AG10803 (cell line): ENCODE results near the gene DNAJA1.

ENCODE experiments used
- DNase-seq: peaks from one replicate; pipeline ENCODE4 v3.0.0; 2010; ENCODE audit warnings: low read depth
- H3K4me3 ChIP-seq: 2 replicates; pipeline ENCODE4 v1.5.1; 2011; ENCODE audit warnings: mild to moderate bottlenecking, low read length, control low read depth
- TF ChIP-seq, protein P1 (sequence below): conservative IDR thresholded peaks from 2 replicates; pipeline ENCODE4 v1.5.1; 2011; ENCODE audit warnings: mild to moderate bottlenecking, low read length, control low read depth, inconsistent platforms

The DNAJA1 gene

DNA sequence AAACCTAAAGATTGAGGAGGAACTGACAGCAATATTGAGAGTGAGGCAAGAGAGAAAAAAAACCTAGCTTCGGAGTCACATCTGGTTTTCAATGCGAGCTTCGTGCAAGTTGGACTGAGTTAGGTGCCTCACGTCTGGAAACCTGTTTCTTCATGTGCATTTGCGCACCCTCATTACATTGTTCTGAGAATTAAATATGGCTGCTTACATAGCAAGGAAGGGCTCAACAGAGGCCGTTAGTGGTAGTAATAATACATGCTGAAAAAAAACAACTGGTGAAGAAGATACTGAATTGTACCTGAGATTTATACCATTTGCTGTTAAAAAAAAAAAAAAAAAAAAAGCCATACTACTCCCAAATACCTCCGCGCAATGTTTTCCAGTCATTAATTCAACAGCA, 18.6 kb downstream of the DNAJA1 start:
- peak overlapping the region; percentile 71 for H3K4me3 ChIP-seq
- no peak for DNase-seq
- TF ChIP-seq, protein P1, sequence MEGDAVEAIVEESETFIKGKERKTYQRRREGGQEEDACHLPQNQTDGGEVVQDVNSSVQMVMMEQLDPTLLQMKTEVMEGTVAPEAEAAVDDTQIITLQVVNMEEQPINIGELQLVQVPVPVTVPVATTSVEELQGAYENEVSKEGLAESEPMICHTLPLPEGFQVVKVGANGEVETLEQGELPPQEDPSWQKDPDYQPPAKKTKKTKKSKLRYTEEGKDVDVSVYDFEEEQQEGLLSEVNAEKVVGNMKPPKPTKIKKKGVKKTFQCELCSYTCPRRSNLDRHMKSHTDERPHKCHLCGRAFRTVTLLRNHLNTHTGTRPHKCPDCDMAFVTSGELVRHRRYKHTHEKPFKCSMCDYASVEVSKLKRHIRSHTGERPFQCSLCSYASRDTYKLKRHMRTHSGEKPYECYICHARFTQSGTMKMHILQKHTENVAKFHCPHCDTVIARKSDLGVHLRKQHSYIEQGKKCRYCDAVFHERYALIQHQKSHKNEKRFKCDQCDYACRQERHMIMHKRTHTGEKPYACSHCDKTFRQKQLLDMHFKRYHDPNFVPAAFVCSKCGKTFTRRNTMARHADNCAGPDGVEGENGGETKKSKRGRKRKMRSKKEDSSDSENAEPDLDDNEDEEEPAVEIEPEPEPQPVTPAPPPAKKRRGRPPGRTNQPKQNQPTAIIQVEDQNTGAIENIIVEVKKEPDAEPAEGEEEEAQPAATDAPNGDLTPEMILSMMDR: no peak

DNA sequence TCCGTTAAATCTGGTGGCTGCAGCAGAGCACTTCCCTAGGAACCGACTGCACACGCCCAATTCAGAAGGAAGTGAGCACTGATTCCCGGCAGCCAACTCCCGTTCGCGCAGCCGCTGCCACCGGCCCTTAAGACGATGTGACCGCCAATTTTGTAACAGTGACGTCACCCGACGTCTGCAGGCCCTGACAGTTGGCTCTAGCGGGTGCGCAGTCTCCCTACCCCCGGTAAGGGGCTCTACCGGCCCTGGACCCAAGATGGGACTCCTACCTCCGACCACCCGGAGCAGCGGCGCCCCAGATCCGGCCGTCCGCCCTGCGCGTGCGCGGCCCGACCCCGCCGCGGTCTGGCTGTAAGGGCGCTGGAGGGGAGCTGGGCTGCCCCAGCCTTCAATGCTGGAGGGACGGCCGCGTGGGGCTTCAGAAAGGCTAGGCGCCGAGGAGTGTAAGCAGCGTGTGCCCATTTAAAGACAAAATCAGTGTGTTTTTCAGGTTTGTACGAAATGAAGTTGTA, 19.1 kb downstream of the DNAJA1 start:
- peak; percentile 88 for DNase-seq
- TF ChIP-seq, protein P1: no peak
- peak overlapping the region; percentile 71 for H3K4me3 ChIP-seq

DNA sequence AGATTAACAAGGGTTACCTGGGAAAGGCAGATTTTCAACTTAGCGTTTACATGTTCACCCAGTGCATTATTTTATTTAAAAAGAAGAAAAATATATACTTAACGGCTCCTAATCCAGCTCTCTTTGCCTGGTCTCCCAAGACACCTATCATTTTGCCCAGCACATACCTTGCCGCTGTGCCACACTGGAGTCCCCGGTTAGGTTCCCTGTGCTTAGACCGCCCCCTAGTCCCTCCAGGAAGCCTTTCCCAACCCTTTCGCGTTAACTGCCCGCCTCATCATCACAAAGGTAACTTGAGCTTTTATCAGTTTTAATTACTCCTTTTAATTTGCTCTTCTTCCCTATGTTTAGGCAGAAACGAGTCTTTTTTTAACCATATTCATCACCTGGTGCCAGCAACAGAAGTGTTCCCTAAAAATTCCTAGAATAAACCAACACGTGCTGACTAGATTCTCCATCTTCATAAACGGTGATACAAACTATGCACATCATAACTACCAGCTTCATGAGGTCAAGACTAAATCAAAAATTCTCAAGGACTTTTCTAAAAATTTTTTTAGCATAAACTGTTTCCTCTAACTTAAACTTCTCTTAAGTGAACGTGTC, 19.7 kb downstream of the DNAJA1 start:
- peak overlapping the region; percentile 71 for H3K4me3 ChIP-seq
- TF ChIP-seq, protein P1: no peak; the same call in 1 of the 2 replicates
- DNase-seq: peak; percentile 3

DNA sequence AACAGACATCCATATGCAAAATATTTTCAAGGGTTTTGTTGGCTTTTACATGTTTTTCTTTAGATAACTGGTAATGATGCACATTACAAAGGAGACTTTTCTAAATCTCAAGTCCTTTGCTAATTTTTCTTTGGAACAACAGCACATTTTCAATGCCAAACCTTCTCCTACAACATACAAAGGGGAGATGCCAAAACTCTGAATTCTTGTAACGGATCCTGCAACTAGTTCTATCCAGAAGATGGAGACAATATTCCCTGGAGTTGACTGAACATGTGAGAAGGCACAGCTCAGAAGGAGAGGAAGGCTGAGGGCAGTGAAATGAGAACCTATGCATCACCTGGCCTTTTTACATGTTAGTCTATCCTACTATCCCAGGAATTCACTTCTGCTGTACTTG, 21.0 kb downstream of the DNAJA1 start:
- TF ChIP-seq, protein P1: no peak
- no peak for DNase-seq

DNA sequence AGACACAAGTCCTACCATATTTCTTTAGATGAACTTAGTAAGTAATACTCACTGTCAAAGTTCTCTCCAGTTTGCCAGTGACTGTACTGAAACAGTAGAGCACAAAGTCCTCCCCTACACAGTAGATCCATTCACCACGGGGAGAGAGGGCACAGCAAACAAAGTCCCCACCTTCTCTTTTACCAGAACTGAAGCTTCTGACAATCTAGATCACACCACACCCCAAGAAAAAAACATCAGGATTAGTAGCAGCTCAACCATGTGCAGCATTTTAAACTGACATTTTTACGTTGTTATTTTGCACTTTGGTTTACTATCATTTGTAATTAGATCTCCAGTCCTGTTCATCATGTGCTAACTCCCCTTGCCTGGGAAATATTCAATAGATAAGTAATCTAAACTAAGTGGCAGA, 23.0 kb downstream of the DNAJA1 start:
- DNase-seq: no peak

More for the DNA sequence above, 21.0 kb downstream of the DNAJA1 start:
- H3K4me3 ChIP-seq: no peak overlapping the region

DNA sequence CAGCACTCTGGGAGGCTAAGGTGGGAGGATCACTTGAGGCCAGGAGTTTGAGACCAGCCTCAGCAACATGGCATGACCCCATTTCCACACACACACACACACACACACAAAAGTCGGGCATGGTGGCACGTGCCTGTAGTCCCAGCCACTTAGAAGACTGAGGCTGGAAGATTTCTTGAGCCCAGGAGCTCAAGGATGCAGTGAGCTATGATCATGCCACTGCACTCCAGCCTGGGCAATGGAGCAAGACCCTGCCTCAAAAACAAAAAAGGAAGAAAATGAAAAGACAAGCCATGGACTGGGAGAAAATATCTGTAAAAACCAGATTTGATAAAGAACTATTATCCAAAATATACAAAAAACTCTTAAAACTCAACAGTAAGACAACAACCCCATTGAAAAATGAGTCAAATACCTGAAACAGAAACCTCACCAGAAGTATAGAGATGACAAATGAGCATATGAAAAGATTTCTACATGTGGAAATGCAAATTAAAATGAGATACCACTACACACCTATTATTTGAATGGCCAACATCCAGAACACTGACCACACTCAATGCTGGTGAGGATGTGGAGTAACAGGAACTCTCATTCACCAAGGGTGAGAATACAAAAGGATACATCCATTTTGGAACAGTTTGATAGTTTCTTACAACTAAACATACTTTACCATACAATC, 24.7 kb downstream of the DNAJA1 start:
- TF ChIP-seq, protein P1: no peak
- no peak overlapping the region for H3K4me3 ChIP-seq
- no peak for DNase-seq

More for the DNA sequence above, 23.0 kb downstream of the DNAJA1 start:
- TF ChIP-seq, protein P1: no peak
- H3K4me3 ChIP-seq: no peak overlapping the region

DNA sequence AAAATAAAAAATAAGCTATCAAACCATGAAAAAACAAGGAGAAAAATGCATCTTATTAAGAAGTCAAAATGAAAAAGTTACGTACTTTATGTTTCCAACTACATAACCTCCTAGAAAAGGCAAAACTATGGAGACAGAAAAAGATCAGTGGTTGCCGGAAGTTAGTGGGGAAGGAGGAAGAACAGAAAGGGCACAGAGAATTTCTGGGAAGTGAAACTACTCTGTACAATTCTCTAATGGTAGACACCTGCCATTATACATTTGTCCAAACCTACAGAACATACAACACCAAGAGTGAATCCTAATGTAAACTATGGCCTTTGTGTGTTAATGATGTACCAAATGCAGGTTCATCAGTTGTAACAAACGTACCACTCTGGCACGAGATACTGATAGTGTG, 26.1 kb downstream of the DNAJA1 start:
- no peak overlapping the region for H3K4me3 ChIP-seq
- no peak for DNase-seq
- TF ChIP-seq, protein P1: no peak
